Peyer's patch (tissue), 4 donors: ENCODE data around the gene FGD5.

Source experiments
- POLR2A ChIP-seq, 2 donors: fragments of 450-650 bp; IDR thresholded peaks; one replicate each; pipeline ENCODE4 v1.5.1; 2017; ENCODE audit warnings: antibody characterized with exemption in 2 of 2, mild to moderate bottlenecking in 2 of 2, moderate library complexity in 2 of 2
- TF ChIP-seq, protein P1 (sequence below), 6 experiments: fragments of 450-650 bp in 4 of 6; fragments of 200-600 bp in 2 of 6; sonication (generic) in 1 of 6; IDR thresholded peaks; one replicate each; pipeline ENCODE4 v1.5.1; 2017 to 2019; ENCODE audit warnings: antibody characterized with exemption in 6 of 6, mild to moderate bottlenecking in 3 of 6, moderate library complexity in 1 of 6

DNA sequence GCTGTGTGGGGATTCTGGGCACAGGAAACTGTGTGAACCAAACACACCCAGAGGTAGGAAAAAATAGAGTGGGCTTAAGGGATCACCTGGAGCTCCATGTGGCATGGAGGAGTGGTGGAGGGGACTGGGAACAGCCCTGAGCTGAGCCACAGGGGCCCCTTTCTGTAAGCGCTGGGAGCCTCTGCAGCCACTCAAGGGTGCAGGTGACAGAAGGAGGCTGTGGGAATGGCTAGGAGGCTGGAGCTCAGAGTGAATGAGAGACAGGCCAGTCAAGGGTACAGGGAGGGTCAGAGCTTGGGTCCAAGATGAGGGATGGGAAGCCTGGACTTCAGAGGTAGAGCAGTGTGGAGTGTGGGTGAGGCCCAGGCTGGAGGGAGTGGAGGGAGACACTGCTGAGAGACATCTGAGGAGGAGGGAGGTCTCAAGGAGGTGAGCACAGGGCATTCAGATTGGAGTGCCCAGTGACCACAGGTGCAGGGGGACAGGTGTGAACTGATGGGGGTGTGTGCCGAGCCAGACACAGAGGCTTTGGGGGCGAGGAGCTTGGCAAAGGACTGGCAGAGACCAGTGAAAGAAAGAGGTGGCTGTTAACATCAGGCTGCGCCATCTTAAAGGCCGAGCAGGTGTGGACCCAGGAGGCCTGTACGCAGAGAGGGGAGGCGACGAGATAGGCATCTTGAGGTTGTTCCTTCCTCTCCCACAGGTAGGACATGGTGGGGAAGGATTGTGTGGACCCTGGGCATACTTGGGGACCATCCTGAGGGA lies 56.8 kb downstream of the FGD5 start:
- no peak for TF ChIP-seq POLR2A (IDR thresholded peaks at IDR 0.05)
- TF ChIP-seq, protein P1, sequence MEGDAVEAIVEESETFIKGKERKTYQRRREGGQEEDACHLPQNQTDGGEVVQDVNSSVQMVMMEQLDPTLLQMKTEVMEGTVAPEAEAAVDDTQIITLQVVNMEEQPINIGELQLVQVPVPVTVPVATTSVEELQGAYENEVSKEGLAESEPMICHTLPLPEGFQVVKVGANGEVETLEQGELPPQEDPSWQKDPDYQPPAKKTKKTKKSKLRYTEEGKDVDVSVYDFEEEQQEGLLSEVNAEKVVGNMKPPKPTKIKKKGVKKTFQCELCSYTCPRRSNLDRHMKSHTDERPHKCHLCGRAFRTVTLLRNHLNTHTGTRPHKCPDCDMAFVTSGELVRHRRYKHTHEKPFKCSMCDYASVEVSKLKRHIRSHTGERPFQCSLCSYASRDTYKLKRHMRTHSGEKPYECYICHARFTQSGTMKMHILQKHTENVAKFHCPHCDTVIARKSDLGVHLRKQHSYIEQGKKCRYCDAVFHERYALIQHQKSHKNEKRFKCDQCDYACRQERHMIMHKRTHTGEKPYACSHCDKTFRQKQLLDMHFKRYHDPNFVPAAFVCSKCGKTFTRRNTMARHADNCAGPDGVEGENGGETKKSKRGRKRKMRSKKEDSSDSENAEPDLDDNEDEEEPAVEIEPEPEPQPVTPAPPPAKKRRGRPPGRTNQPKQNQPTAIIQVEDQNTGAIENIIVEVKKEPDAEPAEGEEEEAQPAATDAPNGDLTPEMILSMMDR (IDR thresholded peaks at IDR 0.05) = no peak
